ENCODE data around the gene MRPS35.

Gene MRPS35

DNA sequence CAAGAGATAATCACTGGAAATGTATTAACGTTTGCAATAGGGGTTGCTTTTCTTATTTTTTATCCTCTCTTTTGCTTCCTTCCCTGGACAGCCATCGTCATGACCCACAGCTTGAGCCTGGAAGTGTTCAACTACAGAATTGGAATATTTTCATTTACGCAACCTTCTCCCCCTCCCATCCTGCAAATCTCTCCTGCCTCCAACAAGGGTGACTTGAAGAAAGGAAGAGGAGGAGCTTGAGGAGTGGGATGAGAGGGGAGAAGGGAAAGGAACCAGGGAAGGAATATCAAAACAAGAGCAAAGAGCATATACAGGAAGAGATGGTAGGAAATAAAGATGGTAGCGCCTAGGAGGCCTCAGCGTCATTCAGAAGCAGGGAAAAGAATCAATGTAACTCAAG is 71.0 kb downstream of the MRPS35 start:
- TF ChIP-seq FOXP2 (optimal IDR thresholded peaks at IDR 0.05; ENCODE audit: borderline replicate concordance, extremely low read depth, extremely low read length, insufficient read depth) = no peak
- no peak for TF ChIP-seq REST (IDR thresholded peaks at IDR 0.05; ENCODE audit: insufficient read depth in 1 of 2, low read depth in 2 of 2, low read length in 2 of 2)
- TF ChIP-seq SIN3A (IDR thresholded peaks at IDR 0.05; ENCODE audit: borderline replicate concordance, insufficient read depth, low read length) = no peak
- TF ChIP-seq POLR2AphosphoS5 (IDR thresholded peaks at IDR 0.05; ENCODE audit: low read depth, low read length) = no peak
- no peak for TF ChIP-seq TAF1 (IDR thresholded peaks at IDR 0.05; ENCODE audit: borderline replicate concordance, insufficient read depth, low read length)

DNA sequence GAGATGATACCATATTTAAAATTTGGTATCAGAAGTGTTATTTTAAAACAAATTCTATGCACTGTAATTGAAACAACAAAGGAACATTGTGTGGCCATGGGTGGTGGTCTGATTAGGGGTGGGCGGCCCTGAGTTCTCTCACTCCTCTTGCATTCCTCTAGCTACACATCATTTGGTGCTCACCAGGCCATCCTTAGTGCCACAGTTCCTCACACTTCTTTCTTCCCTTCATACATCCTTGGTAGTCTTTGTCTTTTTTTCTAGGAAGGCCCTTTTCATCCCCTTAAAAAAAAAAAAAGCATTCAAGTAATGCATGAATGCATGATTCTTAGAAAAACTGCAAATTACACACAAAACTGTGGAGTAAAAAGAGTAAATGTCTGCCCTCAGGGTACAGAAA is 71.8 kb downstream of the MRPS35 start:
- no peak for TF ChIP-seq TAF1 (IDR thresholded peaks at IDR 0.05; ENCODE audit: borderline replicate concordance, insufficient read depth, low read length)
- no peak for TF ChIP-seq REST (IDR thresholded peaks at IDR 0.05; ENCODE audit: insufficient read depth in 1 of 2, low read depth in 2 of 2, low read length in 2 of 2)
- TF ChIP-seq POLR2AphosphoS5 (IDR thresholded peaks at IDR 0.05; ENCODE audit: low read depth, low read length) = no peak
- TF ChIP-seq SIN3A (IDR thresholded peaks at IDR 0.05; ENCODE audit: borderline replicate concordance, insufficient read depth, low read length) = no peak
- TF ChIP-seq FOXP2 (optimal IDR thresholded peaks at IDR 0.05; ENCODE audit: borderline replicate concordance, extremely low read depth, extremely low read length, insufficient read depth) = no peak

- TF ChIP-seq TAF1 (IDR thresholded peaks at IDR 0.05; ENCODE audit: borderline replicate concordance, insufficient read depth, low read length) (no peak), FOXP2 (optimal IDR thresholded peaks at IDR 0.05; ENCODE audit: borderline replicate concordance, extremely low read depth, extremely low read length, insufficient read depth) (no peak)
These were observed 75.4 kb downstream of the MRPS35 start for GRCh38 chr12:27785882-27786570.

GRCh38 chr12:27787559-27787958 is 76.9 kb downstream of the MRPS35 start:
- TF ChIP-seq TAF1 (IDR thresholded peaks at IDR 0.05; ENCODE audit: borderline replicate concordance, insufficient read depth, low read length) (no peak), POLR2AphosphoS5 (IDR thresholded peaks at IDR 0.05; ENCODE audit: low read depth, low read length) (no peak), SIN3A (IDR thresholded peaks at IDR 0.05; ENCODE audit: borderline replicate concordance, insufficient read depth, low read length) (no peak), REST (IDR thresholded peaks at IDR 0.05; ENCODE audit: insufficient read depth in 1 of 2, low read depth in 2 of 2, low read length in 2 of 2) (no peak)

DNA sequence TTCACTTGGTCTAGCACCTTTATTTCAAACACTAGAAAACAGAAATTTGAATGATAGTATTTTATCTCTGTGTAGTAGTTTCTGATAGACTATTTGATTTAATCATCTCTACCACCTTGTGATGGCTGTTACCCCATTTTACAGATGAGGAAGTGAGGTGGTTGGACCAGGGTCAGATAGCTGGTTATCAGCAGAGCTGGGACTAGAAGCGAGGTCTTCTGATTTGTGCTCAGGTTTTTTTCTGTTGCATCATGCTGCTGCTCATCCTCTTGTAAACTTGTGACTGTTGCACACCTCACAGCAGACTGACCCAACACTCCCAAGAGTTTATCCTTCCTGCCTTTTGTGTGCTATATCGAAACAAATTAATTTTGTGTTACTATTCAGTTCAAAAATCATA is 79.5 kb downstream of the MRPS35 start:
- no peak for TF ChIP-seq POLR2AphosphoS5 (IDR thresholded peaks at IDR 0.05; ENCODE audit: low read depth, low read length)
- no peak for TF ChIP-seq TAF1 (IDR thresholded peaks at IDR 0.05; ENCODE audit: borderline replicate concordance, insufficient read depth, low read length)
- TF ChIP-seq FOXP2 (optimal IDR thresholded peaks at IDR 0.05; ENCODE audit: borderline replicate concordance, extremely low read depth, extremely low read length, insufficient read depth) = no peak
- no peak for TF ChIP-seq REST (IDR thresholded peaks at IDR 0.05; ENCODE audit: insufficient read depth in 1 of 2, low read depth in 2 of 2, low read length in 2 of 2)
